Measurements from ENCODE around the gene CYP1A2. TPM values are rescaled to one million over a fixed set of nuclear protein-coding genes. Genes with fewer than 3 reads are reported as not detected.
"Not testable (repeated sequence)": the region's sequence is repeated elsewhere in the genome, so short reads cannot be mapped to it uniquely, and the experiment has no call there.

CYP1A2 gene
- total RNA-seq, 1 experiment from 2014 or later, result not detected

GRCh38 chr15:74776821-74777768 is 28.4 kb downstream of the CYP1A2 start:
- DNase-seq (ENCODE audit: low spot score), result no peak

DNA sequence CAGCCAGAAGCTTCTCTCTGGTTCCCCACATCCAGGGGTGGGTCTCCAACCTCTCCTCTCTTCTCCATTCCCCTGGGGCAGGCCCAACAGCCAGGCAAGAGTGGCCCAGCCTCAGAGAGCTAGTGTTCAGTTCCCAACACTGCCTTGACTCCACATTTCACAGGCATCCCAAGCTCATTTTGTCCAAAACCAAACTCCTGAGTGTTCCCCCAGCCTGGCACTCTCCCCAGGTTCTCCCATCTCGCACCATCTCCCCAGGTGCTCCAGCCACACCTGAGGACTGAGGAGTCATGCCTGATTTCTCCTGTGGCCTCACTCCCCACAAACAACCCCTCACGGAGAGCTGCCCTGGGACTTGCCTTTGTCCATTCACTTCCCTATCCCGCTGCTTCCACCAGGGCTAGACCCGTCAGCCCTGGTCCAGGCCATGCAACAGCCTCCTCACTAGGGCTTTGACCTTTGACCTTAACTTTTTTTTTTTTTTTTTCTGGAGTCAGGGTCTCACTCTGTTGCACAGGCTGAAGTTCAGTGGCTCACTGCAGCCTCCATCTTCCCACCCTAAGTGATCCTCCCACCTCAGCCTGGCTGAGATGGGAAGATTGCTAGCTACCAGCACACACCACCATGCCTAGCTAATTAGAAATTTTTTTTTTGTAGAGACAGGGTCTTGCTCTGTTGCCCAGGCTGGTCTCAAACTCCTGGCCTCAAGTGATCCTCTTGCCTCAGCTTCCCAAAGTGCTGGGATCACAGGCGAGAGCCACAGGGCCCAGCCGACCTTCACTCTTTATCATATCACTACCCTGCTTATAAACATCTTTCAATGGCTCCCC is 29.3 kb downstream of the CYP1A2 start:
- no peak for DNase-seq (ENCODE audit: low spot score)

- no peak for DNase-seq (ENCODE audit: low spot score)
Observed at GRCh38 chr15:74778599-74778970, 29.9 kb downstream of the CYP1A2 start.

DNA sequence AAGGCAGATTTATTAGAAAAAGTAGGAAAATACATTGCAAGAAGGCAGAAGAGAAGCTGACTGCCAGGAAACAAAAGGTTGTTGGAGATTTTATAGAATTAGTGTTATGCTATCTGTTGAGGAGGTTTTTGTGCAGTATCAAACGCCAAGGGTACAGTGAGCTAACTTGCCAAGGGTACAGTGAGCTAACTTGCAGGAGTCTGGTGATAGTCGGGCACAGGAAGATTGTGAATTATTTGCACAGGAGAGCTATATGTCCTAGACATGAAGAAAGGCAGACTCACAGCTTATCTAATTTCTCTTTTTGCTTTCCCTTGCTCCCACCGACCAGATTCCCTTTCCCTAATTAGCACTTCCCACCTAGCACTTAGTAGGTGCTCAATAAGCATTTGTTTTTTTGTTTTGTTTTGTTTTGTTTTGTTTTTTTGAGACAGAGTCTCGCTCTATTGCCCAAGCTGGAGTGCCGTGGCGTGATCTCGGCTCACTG is 30.6 kb downstream of the CYP1A2 start:
- no peak for DNase-seq (ENCODE audit: low spot score)

DNA sequence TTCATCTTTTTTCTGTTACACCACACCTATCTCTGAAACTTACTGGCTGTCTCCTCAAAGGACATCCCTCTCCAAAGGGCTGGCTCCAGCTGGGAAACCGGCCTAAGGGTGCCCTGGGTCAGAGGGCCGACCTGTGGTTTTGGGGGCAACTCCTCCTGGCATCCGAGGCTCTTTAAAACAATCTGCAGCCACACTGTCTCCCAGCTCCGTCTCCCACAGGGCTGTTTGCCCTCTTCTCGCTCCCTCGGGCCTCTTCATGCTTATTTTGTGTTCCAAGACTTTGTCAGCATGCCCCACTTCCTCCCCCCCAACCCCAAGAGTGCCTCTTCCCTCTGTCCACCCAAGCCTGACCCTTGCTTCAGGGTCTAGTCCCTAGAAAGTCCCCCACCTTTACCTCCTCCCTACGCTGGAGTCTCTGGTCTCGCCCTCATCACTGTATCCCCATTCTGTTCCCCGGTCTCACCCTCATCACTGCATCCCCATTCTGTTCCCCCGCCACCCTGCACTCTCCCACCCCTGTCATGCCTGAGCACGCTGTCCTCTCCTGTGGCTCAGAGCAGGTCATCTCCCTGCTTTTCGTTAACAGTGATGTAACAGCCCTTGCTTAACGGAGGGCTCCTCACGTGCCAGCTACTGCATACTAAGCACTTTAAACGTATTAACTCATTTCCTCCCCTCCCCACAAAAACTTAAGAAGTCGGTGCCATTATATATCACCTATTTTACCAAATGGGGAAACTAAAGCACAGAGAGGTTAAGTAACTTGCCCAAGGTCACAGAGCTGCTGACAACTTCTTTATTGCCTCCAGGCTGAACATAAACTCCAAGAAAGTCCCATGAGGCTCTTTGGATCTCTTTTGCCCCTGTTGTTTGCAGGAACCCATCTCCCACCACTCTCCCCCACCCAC is 32.1 kb downstream of the CYP1A2 start:
- no peak for DNase-seq (ENCODE audit: low spot score)

- no peak for DNase-seq (ENCODE audit: low spot score)
Observed at GRCh38 chr15:74781431-74782258, 33.0 kb downstream of the CYP1A2 start, which contains the start of gene CSK. Gene CSK, plus strand, starts transcription at chr15:74782080. Its CDS starts 16,218 bp downstream, at chr15:74798298.

GRCh38 chr15:74782259-74783071 is 33.8 kb downstream of the CYP1A2 start:
- no peak for DNase-seq (ENCODE audit: low spot score)

GRCh38 chr15:74783072-74783807 is 34.6 kb downstream of the CYP1A2 start:
- no peak for DNase-seq (ENCODE audit: low spot score)

DNA sequence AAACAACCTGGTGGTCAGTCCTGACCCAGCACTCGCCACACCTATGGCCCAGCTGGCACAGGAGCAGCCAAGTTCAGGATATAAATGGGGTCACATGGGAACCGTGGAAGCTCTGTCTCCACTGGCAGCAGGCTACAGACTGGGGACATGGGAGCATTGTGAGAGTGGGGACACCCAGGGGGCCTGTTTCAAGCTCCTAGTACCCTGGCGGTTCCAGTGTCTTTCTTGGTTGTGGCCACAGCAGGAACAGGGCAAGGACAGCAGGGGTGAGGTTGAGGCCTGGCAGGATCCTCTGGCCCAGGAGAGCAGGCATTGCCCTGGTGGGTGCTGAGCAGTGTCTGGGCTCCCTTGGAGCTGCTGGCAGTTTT is 35.1 kb downstream of the CYP1A2 start:
- no peak for DNase-seq (ENCODE audit: low spot score)

GRCh38 chr15:74784426-74785193 is 36.0 kb downstream of the CYP1A2 start:
- no peak for DNase-seq (ENCODE audit: low spot score)

GRCh38 chr15:74785194-74786032 is 36.8 kb downstream of the CYP1A2 start:
- no peak for DNase-seq (ENCODE audit: low spot score)

- not testable (repeated sequence) for DNase-seq (ENCODE audit: low spot score)
Observed at GRCh38 chr15:74786081-74786480, 37.4 kb downstream of the CYP1A2 start.

DNA sequence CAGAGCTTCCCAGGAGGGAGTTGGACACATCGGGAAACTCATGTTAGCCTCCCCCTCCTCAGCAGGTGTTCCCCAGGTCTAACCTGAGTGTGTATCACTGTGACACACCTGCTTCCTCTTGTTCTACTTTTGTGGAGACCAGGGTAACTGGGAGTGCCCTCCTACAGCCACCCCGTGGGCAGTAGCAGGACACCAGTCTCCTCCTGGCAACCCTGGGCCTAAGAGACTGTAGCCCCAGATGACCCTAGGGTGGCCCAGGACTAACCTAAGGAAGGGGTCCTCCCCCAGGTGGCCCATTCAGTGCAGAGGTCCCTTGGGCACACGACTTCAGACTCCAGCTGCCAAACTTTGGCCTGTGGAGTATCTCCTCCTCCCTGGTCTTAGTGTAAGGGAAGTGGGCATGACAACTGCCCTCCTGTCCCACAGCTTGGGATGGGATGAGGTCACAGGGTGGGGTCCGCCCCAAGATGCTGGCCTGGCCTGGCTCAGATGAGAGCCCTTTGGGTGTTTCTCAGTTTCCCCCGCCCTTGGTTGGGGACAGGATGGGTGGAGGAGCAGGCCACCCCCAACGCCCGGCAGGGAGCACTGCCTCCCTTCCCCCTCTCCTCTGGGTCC is 38.0 kb downstream of the CYP1A2 start:
- DNase-seq (ENCODE audit: low spot score), result no peak

DNA sequence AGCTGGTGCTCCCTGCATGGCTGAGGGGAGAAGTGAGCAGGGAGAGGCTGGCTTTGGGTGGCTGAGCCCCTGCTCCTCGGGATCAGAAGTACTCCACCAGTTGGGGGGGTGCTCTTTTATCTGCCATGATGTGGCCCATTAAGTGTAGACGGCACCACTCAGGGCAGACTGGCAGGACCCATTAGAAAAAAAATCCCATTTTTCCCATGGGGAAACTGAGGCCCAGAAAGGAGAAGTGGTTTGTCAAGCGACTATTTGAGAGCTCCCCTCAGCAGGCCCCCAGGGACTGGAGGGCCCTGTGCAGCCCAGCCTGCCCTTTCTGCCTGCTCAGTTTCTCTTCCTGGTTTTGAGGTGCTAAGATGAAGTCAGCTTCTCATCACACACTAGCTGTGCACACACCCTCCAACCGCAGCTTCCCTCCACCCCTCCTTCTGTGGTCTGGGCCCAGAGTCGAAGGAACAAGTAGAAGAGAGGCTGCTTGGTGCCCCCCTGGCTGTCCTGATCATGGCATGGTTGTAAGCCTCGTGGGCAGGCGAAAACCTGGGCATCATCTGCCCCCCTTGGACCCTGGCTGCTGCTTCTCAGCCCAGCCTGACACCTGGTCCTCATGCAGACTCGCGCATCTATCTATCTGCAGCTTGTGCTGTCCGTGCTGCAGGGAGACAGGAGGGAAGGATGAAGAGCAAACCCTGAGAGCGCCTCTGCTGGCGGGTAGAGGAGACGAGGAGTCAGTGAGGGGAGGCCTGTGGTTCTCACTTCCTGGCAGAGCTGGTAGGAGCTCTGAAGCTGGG is 38.8 kb downstream of the CYP1A2 start:
- peak; percentile 43 for DNase-seq (ENCODE audit: low spot score)

GRCh38 chr15:74788042-74788682 is 39.5 kb downstream of the CYP1A2 start:
- DNase-seq (ENCODE audit: low spot score), result no peak
